HepG2 (cell line): ENCODE data around the gene CCDC197. TPM values are rescaled to one million over a fixed set of nuclear protein-coding genes. Genes with fewer than 3 reads are reported as not detected.
A peak's percentile ranks its signal among the peaks of the same experiment; 100 is the strongest.

ENCODE experiments used
- ATAC-seq: fragments of 200-7000 bp; cut with Tn5 transposase; 3 replicates; pipeline ENCODE4 v1.9.1; 2020; ENCODE audit warnings: mild to moderate bottlenecking, moderate library complexity
- BruUV-seq: library from RNA; stranded (reverse); fragments of 400-500 nt; replicated peaks from 2 replicates; lab custom pipeline; 2021; lab: Mats Ljungman, UMichigan
- CTCF ChIA-PET: fragments of 300-600 bp; formaldehyde crosslinking; extraction: SDS; loops from one replicate; lab custom pipeline; 2021; ENCODE audit warnings: low total read pairs, inconsistent platforms, low intra/inter-chr PET ratio; lab: Yijun Ruan, JAX
- POLR2A ChIA-PET: fragments of 350-600 bp; sonication (Branson Sonifier 250); formaldehyde crosslinking; loops from one replicate; lab custom pipeline; 2020; ENCODE audit warnings: antibody characterized with exemption, inconsistent platforms; lab: Yijun Ruan, JAX
- DNase-seq: peaks from one replicate; pipeline ENCODE4 v3.0.0-alpha.2; 2015; ENCODE audit warnings: low spot score
- FAIRE-seq: peaks from 3 replicates; lab custom pipeline; 2011; peaks lifted over from hg19 to GRCh38; lab: Jason Lieb, UNC
- H2AFZ ChIP-seq: one replicate; pipeline ENCODE4 v1.6.1; 2011; ENCODE audit warnings: low read length, inconsistent platforms
- H3K27ac ChIP-seq: fragments of 300-600 bp; 3 replicates; pipeline ENCODE4 v1.8.0; 2011; ENCODE audit warnings: mixed run types, mild to moderate bottlenecking, mixed read lengths, low read length, inconsistent platforms; ENCODE audit not compliant: insufficient read depth; ENCODE audit errors: extremely low read length
- H3K27me3 ChIP-seq, 2 experiments: fragments of 200-600 bp in 1 of 2; 2 replicates in 1 of 2; 3 replicates in 1 of 2; pipeline versions ENCODE4 v1.6.0 to v1.8.0; 2011; ENCODE audit warnings: low read length in 2 of 2, mild to moderate bottlenecking in 2 of 2, moderate library complexity in 2 of 2, inconsistent platforms in 1 of 2; ENCODE audit not compliant: insufficient read depth in 2 of 2, control insufficient read depth in 1 of 2
- H3K36me3 ChIP-seq, 2 experiments: fragments of 200-600 bp in 1 of 2; replicated peaks in 1 of 2; 2 replicates in 1 of 2; 3 replicates in 1 of 2; pipeline versions ENCODE4 v1.5.1 to v1.8.0; 2011; ENCODE audit warnings: low read length in 2 of 2, inconsistent platforms in 1 of 2; ENCODE audit not compliant: insufficient read depth in 2 of 2, control insufficient read depth in 1 of 2
- H3K4me1 ChIP-seq: 2 replicates; pipeline ENCODE4 v1.5.1; 2012; ENCODE audit warnings: low read length, inconsistent platforms; ENCODE audit not compliant: insufficient read depth
- H3K4me2 ChIP-seq: 2 replicates; pipeline ENCODE4 v1.6.0; 2011; ENCODE audit warnings: low read depth, low read length, inconsistent platforms
- H3K4me3 ChIP-seq, 3 experiments: fragments of 200-600 bp in 1 of 3; sonication (generic), shearing (Covaris generic) in 1 of 3; replicated peaks in 1 of 3; 2 replicates each; pipeline ENCODE4 v1.5.1; 2011 to 2016; ENCODE audit warnings: low read length in 3 of 3, inconsistent platforms in 2 of 3, low read depth in 2 of 3, mild to moderate bottlenecking in 2 of 3, control low read depth in 1 of 3, mixed read lengths in 1 of 3; ENCODE audit not compliant: insufficient read depth in 1 of 3
- H3K79me2 ChIP-seq: one replicate; pipeline ENCODE4 v1.6.1; 2011; ENCODE audit warnings: low read length, inconsistent platforms; ENCODE audit not compliant: insufficient read depth
- H3K9ac ChIP-seq: 2 replicates; pipeline ENCODE4 v1.6.0; 2011; ENCODE audit warnings: mild to moderate bottlenecking, low read depth, low read length, inconsistent platforms; ENCODE audit not compliant: insufficient read depth
- H3K9me3 ChIP-seq: 2 replicates; pipeline ENCODE4 v1.5.1; 2012; ENCODE audit warnings: mild to moderate bottlenecking, low read length
- H4K20me1 ChIP-seq: 2 replicates; pipeline ENCODE4 v1.6.0; 2011; ENCODE audit warnings: inconsistent platforms, mild to moderate bottlenecking, low read length, moderate library complexity; ENCODE audit not compliant: insufficient read depth
- ATRX ChIP-seq: sonication (generic); formaldehyde crosslinking; IDR thresholded peaks from 2 replicates; pipeline ENCODE4 v1.4.0; 2020; ENCODE audit warnings: missing genetic modification reagents, borderline replicate concordance
- BHLHE40 ChIP-seq: IDR thresholded peaks from 2 replicates; pipeline ENCODE4 v1.6.1; 2011; ENCODE audit warnings: low read length, improper control_type of control experiment
- BORCS8-MEF2B ChIP-seq: sonication (generic); formaldehyde crosslinking; IDR thresholded peaks from 2 replicates; pipeline ENCODE4 v1.8.0; 2022; ENCODE audit warnings: mild to moderate bottlenecking, missing genetic modification reagents
- FIP1L1 ChIP-seq: fragments of 200-400 bp; formaldehyde crosslinking; IDR thresholded peaks from 2 replicates; pipeline ENCODE4 v1.6.1; 2018; ENCODE audit warnings: low read depth, mild to moderate bottlenecking, low read length, moderate library complexity, borderline replicate concordance; ENCODE audit not compliant: insufficient read depth
- RAD51 ChIP-seq: fragments of 450-650 bp; IDR thresholded peaks from 2 replicates; pipeline ENCODE4 v1.6.1; 2016; ENCODE audit warnings: borderline replicate concordance
- SMC3 ChIP-seq: IDR thresholded peaks from 2 replicates; pipeline ENCODE4 v1.6.1; 2011; ENCODE audit warnings: low read length, improper control_type of control experiment
- SRSF9 ChIP-seq: fragments of 200-400 bp; formaldehyde crosslinking; IDR thresholded peaks from 2 replicates; pipeline ENCODE4 v1.6.1; 2018; ENCODE audit warnings: borderline replicate concordance, mild to moderate bottlenecking, low read depth, low read length; ENCODE audit not compliant: insufficient read depth, poor library complexity, severe bottlenecking
- STAG1 ChIP-seq: sonication (generic); formaldehyde crosslinking; IDR thresholded peaks from 2 replicates; pipeline ENCODE4 v1.4.0; 2020; ENCODE audit warnings: missing genetic modification reagents
- THAP11 ChIP-seq: IDR thresholded peaks from 2 replicates; pipeline ENCODE4 v1.6.1; 2016; ENCODE audit warnings: missing biosample characterization, missing genetic modification reagents
- TOE1 ChIP-seq: sonication (generic); formaldehyde crosslinking; IDR thresholded peaks from 2 replicates; pipeline ENCODE4 v1.4.0; 2020; ENCODE audit warnings: mild to moderate bottlenecking, missing genetic modification reagents
- ZBTB4 ChIP-seq: sonication (generic); formaldehyde crosslinking; IDR thresholded peaks from 2 replicates; pipeline ENCODE4 v1.4.0; 2020; ENCODE audit warnings: missing genetic modification reagents, mild to moderate bottlenecking, borderline replicate concordance
- ZNF224 ChIP-seq: sonication (generic); formaldehyde crosslinking; IDR thresholded peaks from 2 replicates; pipeline ENCODE4 v1.5.0; 2020; ENCODE audit warnings: mild to moderate bottlenecking, missing genetic modification reagents
- ZNF569 ChIP-seq: sonication (generic); formaldehyde crosslinking; IDR thresholded peaks from 2 replicates; pipeline ENCODE4 v1.5.0; 2020; ENCODE audit warnings: mild to moderate bottlenecking, missing genetic modification reagents, moderate library complexity, borderline replicate concordance
- ZNF776 ChIP-seq: sonication (generic); formaldehyde crosslinking; IDR thresholded peaks from 2 replicates; pipeline ENCODE4 v1.4.0; 2020; ENCODE audit warnings: mild to moderate bottlenecking, missing genetic modification reagents
- ZNF800 ChIP-seq: sonication (generic); formaldehyde crosslinking; IDR thresholded peaks from 2 replicates; pipeline ENCODE4 v1.4.0; 2020; ENCODE audit warnings: missing genetic modification reagents
- WGBS: methylation state at CpG from one replicate; pipeline ENCODE4 v1.1.6; 2017; ENCODE audit warnings: low lambda C conversion rate; 5-methylcytosine and 5-hydroxymethylcytosine counted together
- in situ Hi-C: cut with HindIII; loops from 2 replicates; pipeline ENCODE4 v1.10.0; 2017; ENCODE audit warnings: low pct_unique_long_range_greater_than_20kb; ENCODE audit not compliant: extremely low pct_ligation_motif_present
- intact Hi-C: fragments of 100-400 bp; cut with micrococcal nuclease; formaldehyde crosslinking; loops from one replicate; pipeline ENCODE4 v1.10.0; 2022; ENCODE audit not compliant: unreplicated experiment
- polyA plus RNA-seq, 8 experiments: library from polyadenylated mRNA; depleted of rRNA in 3 of 8; stranded (reverse) in 7 of 8; unstranded in 1 of 8; fragments of >200 nt; fragmentation: Illumina TruSeq in 4 of 8; extraction: Trizol in 4 of 8; gene quantifications; 2 replicates each; pipeline versions ENCODE4 v1.2.1 to v1.2.3, GENCODE V29; 2011 to 2016; ENCODE audit warnings: low read depth in 4 of 8, missing spikeins in 1 of 8, mixed read lengths in 1 of 8; ENCODE audit not compliant: insufficient read depth in 1 of 8
- total RNA-seq, 5 experiments: library from RNA; depleted of rRNA; stranded (reverse); fragments of >200 nt; fragmentation: Illumina TruSeq; extraction: Trizol; gene quantifications; 2 replicates each; pipeline ENCODE4 v1.2.3, GENCODE V29; 2016; ENCODE audit warnings: low read depth in 1 of 5
- TF ChIP-seq, protein P1 (sequence below): sonication (generic); formaldehyde crosslinking; IDR thresholded peaks from 2 replicates; pipeline ENCODE4 v1.9.0; 2021; ENCODE audit warnings: missing genetic modification reagents, borderline replicate concordance

The CCDC197 gene
- total and polyA plus RNA-seq, 2 of the 13 experiments (the other 11 are each of a cell fraction or from before 2014, with no cell fraction given) = 0.11 to 0.13 TPM

GRCh38 chr14:94005324-94006073 lies 8.4 kb downstream of the CCDC197 start:
- POLR2A ChIA-PET = interaction anchor here (0.9 to 2.8 kb wide), 4 partner anchors 16 to 47 kb away, joined by 3 to 15 read pairs (median 10); no protein-coding TSS in a partner anchor
- DNase-seq = no peak
- no peaks in the 10 kb centered on the region for H4K20me1 ChIP-seq
- intact Hi-C loops (loop anchor here (2.0 kb wide), 1 partner anchor 59 kb away; no protein-coding TSS in a partner anchor), in situ Hi-C loops (no loop called here)
- H3K79me2 ChIP-seq = no peaks in the 10 kb centered on the region
- H3K4me2 ChIP-seq = no peak overlapping the region
- H2AFZ ChIP-seq = no peak overlapping the region
- CTCF ChIA-PET = interaction anchor here (0.7 kb wide), 1 partner anchor 66 kb away, joined by 4 read pairs; no protein-coding TSS in a partner anchor
- H3K9me3 ChIP-seq = no peaks in the 10 kb centered on the region
- TSS peak; percentile 49 for BruUV-seq
- H3K4me1 ChIP-seq = peaks cover 55% of the 10 kb centered on the region
- no peaks in the 10 kb centered on the region for H3K36me3 ChIP-seq
- ATAC-seq = peak; percentile 22; the same call in 1 of the 3 replicates
- no peak overlapping the region for H3K9ac ChIP-seq
- FAIRE-seq = peak; percentile 75
- no peak overlapping the region for H3K27ac ChIP-seq
- H3K4me3 ChIP-seq = no peak overlapping the region
- 50% methylated on average over 14 of the region's 14 CpGs for WGBS
- H3K27me3 ChIP-seq = peaks cover 0 to 8% of the 10 kb centered on the region in 2 experiments; a peak in 2 of 5 replicates
- no peak for TF ChIP-seq RAD51
- TF ChIP-seq TOE1 (CRISPR knock-in tag) = no peak
- TF ChIP-seq, protein P1, sequence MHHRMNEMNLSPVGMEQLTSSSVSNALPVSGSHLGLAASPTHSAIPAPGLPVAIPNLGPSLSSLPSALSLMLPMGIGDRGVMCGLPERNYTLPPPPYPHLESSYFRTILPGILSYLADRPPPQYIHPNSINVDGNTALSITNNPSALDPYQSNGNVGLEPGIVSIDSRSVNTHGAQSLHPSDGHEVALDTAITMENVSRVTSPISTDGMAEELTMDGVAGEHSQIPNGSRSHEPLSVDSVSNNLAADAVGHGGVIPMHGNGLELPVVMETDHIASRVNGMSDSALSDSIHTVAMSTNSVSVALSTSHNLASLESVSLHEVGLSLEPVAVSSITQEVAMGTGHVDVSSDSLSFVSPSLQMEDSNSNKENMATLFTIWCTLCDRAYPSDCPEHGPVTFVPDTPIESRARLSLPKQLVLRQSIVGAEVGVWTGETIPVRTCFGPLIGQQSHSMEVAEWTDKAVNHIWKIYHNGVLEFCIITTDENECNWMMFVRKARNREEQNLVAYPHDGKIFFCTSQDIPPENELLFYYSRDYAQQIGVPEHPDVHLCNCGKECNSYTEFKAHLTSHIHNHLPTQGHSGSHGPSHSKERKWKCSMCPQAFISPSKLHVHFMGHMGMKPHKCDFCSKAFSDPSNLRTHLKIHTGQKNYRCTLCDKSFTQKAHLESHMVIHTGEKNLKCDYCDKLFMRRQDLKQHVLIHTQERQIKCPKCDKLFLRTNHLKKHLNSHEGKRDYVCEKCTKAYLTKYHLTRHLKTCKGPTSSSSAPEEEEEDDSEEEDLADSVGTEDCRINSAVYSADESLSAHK (CRISPR knock-in tag) = no peak
- TF ChIP-seq BORCS8-MEF2B (CRISPR knock-in tag) = no peak
- TF ChIP-seq ZNF224 = no peak
- TF ChIP-seq FIP1L1 = no peak
- no peak for TF ChIP-seq ATRX (CRISPR knock-in tag)
- no peak for TF ChIP-seq ZNF800 (CRISPR knock-in tag)
- TF ChIP-seq ZNF776 (CRISPR knock-in tag) = no peak
- TF ChIP-seq STAG1 (CRISPR knock-in tag) = peak; percentile 22; the same call in 1 of the 2 replicates
- TF ChIP-seq SRSF9 = no peak
- no peak for TF ChIP-seq THAP11 (CRISPR knock-in tag)
- TF ChIP-seq SMC3 = peak; percentile 24; the same call in 1 of the 2 replicates
- TF ChIP-seq ZBTB4 = no peak
- no peak for TF ChIP-seq ZNF569 (CRISPR knock-in tag)
- TF ChIP-seq BHLHE40 = peak; percentile 73
